Subcutaneous adipose tissue (tissue), 4 donors: Measurements from ENCODE around the gene MT2A. TPM values are rescaled to one million over a fixed set of nuclear protein-coding genes. Genes with fewer than 3 reads are reported as not detected.

Experiments used
- total RNA-seq, 4 donors: library from RNA; depleted of rRNA; stranded (reverse); fragments of >200 nt; gene quantifications; one replicate each; pipeline ENCODE4 v1.1.0, GENCODE V29; 2016
- TF ChIP-seq, protein P1 (sequence below): fragments of 450-650 bp; IDR thresholded peaks from one replicate; pipeline ENCODE4 v1.5.1; 2016; ENCODE audit warnings: low read depth, mild to moderate bottlenecking, control low read depth, antibody characterized with exemption, moderate library complexity

Gene MT2A
- total RNA-seq, 4 donors from 2014 or later: 164 to 1,003 (median 271) TPM

DNA sequence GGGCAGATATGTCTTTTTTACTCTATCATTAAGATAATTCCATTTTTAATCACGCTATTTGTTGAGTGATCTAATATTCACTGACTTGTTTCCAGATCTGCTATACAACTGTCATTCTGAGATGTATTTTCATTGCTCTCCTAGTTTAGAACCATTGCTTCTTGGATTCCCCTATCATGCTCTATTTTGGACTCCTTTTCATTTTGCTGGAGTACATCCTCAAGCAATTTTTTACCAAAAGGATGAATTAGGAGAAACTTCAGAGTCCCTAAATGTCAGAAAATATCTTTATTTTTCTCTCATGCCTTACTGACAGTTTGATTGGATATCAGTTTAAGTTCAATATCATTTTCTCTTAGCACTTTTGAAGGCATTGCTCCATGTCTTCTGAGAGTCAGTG, 33.8 kb upstream of the MT2A start:
- TF ChIP-seq, protein P1, sequence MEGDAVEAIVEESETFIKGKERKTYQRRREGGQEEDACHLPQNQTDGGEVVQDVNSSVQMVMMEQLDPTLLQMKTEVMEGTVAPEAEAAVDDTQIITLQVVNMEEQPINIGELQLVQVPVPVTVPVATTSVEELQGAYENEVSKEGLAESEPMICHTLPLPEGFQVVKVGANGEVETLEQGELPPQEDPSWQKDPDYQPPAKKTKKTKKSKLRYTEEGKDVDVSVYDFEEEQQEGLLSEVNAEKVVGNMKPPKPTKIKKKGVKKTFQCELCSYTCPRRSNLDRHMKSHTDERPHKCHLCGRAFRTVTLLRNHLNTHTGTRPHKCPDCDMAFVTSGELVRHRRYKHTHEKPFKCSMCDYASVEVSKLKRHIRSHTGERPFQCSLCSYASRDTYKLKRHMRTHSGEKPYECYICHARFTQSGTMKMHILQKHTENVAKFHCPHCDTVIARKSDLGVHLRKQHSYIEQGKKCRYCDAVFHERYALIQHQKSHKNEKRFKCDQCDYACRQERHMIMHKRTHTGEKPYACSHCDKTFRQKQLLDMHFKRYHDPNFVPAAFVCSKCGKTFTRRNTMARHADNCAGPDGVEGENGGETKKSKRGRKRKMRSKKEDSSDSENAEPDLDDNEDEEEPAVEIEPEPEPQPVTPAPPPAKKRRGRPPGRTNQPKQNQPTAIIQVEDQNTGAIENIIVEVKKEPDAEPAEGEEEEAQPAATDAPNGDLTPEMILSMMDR: no peak

DNA sequence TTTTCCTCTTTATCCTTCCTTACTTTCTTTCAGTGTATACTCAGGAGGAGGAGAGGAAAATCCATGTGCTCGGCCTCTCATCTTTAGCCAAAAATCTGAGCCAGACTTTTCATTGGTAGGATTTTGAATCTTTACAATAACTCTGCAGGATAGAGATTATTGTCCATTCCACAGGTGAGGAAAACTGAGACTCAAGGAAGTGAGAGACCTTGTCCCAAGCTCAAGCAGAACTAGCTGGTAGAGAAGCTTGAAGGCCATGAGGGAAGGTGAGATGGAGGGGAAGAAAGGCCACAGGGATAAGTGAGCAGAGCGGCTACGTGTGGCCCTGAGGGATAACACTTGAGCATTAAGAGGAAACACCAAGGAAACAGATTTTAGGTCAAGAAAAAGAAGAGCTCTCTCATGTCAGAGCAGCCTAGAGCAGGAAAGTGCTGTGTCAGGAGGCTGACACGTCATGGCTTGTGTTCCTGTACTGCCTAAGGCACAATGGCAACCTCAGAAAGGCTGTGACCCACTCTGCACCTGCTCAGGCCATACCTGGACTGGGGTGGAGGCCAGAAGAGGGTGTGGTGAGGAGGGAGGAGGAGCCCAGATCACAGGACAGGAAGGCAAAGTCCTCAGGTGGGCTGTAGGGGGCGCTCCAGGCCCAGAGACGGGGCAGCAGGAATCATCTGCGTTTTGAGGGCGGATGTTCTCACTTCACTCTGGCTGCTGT, 31.6 kb upstream of the MT2A start:
- TF ChIP-seq, protein P1: no peak

DNA sequence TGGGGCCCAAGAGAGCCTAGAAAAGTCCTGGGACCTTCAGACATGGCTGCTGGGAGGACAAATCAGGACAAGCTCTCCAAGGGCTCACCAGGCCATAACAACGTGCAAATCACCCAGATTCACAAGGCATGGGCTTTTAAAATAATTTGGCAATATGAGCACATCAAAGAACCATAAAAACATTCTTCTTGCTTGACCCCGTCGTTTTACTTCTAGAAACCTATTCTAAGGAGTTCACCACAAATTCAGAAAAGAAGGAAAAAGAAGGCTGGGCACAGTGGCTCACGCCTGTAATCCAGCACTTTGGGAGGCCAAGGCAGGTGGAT, 31.1 kb upstream of the MT2A start:
- TF ChIP-seq, protein P1: no peak

DNA sequence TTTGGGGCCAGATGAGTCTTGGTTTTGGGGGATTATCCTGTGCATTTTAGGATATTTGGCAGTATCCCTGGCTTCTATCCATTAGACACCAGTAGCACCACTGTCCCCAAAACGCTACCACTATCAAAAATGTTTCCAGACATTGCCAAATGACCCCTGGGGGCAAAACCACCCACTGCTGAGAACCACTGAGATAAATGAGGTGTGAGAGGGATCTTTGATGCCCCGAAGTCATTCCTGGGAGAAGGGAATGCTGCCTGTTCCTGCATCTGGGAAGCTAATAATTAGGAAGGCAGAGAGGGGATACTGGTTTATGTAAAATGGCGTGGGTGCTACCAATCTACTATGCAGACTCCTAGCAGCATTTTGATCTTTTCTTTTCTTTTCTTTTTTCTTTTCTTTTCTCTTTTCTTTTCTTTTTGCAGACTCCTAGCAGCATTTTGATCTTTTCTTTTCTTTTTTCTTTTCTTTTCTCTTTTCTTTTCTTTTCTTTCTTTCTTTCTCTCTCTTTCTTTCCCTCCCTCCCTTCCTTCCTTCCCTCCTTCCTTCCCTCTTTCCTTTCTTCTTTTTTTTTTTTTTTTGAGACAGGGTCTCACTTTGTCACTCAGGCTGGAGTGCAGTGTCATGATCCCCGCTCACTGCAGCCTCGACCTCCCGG, 27.9 kb upstream of the MT2A start:
- TF ChIP-seq, protein P1: no peak

DNA sequence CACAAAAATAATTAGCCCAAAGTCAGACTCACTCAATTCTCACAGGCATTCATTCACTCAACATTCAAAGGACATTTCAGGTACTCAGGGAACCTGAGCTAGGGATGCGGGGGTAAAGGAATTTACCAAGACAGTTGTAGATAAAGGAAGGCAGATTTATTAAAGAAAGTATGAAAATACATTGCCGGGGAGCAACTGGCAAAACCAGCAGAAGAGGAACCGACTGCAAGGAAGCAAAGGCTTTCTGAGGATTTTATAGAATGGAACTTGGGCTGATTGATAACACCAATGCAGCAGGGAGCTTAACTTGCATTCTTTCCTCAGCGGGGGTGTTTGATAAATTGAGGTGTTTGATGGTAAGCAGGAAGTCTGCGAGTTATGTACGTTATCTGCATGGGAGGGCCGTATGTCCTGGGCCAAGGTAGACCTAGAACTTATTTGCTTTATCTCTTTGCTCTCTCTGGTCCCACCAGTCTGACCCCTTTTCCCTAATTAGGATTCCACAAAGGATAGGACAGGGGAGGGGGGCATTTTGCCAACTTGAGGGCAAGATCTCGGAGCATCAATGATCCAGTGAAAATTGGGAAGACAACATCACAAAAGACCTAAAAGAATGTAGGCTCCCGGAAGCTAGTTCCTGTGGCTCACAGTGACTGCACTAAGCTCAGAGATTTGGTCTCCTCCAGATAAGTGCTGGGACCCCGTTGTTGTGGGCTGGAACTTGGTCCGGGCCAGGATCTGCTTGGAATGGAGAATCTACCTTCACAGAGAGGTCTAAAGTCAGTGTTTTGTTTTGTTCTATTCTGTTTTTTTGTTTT, 24.8 kb upstream of the MT2A start:
- TF ChIP-seq, protein P1: no peak

DNA sequence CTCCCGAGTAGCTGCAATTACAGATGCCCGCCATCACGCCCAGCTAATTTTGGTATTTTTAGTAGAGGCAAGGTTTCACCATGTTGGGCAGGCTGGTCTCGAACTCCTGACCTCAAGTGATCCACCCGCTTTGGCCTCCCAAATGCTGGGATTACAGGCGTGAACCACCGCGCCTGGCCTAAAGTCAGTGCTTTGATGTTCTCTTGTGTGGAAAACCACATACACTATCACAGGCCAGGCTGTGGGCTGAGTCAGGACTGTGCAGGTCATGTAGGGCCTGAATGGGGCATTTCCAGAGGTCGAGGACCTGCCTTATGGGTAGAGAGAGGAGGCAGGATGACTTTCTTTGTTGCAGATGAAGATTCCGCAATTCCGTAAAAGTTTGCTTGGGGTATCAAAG, 24.1 kb upstream of the MT2A start:
- TF ChIP-seq, protein P1: no peak

DNA sequence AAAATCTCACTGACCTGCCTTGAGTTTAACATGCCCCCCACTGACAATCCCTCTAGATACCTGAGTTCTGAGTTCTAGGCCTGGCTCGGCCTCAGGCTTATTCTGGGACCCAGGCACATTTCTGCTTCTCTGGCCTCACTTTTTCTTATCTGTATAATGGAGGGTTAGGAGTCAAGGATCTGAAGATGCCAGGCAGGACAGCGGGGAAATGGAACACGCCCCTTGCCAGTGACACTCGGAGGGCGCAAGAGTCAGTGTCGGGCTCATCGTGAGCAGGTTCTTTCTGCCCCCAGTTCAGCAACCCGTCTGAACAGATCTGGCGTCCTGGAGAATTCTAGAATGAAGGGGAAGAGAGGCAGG, 19.6 kb upstream of the MT2A start:
- TF ChIP-seq, protein P1: no peak
